SK-N-SH (cell line): ENCODE measurements around the gene CHST11. TPM values are rescaled to one million over a fixed set of nuclear protein-coding genes. Genes with fewer than 3 reads are reported as not detected.

Experiments
- CTCF ChIA-PET: fragments of 300-600, 350-600 bp; formaldehyde crosslinking; extraction: SDS; loops from one replicate; lab custom pipeline; 2021; lab: Yijun Ruan, JAX
- POLR2A ChIA-PET: fragments of 350-600 bp; sonication (Branson Sonifier 250); formaldehyde crosslinking; extraction: SDS; loops from one replicate; lab custom pipeline; 2020; ENCODE audit warnings: antibody characterized with exemption, inconsistent platforms; lab: Yijun Ruan, JAX
- DNase-seq: peaks from one replicate; pipeline ENCODE4 v3.0.0; 2012
- H2AFZ ChIP-seq: fragments of 200-600 bp; sonication (generic); 2 replicates; pipeline ENCODE4 v1.8.1; 2016; ENCODE audit warnings: antibody characterized with exemption, mild to moderate bottlenecking, low read depth
- H3F3A ChIP-seq: fragments of 200-600 bp; sonication (generic); replicated peaks from 2 replicates; pipeline ENCODE3; 2016; ENCODE audit warnings: antibody characterized with exemption, mild to moderate bottlenecking; ENCODE audit not compliant: insufficient read depth
- H3K27ac ChIP-seq, 2 experiments: fragments of 200-500 bp in 1 of 2; fragments of 200-600 bp in 1 of 2; sonication (Bioruptor generic) in 1 of 2; sonication (generic), shearing (Covaris generic) in 1 of 2; 2 replicates each; pipeline versions ENCODE4 v1.5.1 to v1.6.1; 2014 to 2016; ENCODE audit warnings: low read depth in 2 of 2, inconsistent platforms in 1 of 2, low read length in 1 of 2, mild to moderate bottlenecking in 1 of 2, mixed read lengths in 1 of 2
- H3K27me3 ChIP-seq: fragments of 200-600 bp; sonication (generic), shearing (Covaris generic); 2 replicates; pipeline ENCODE4 v1.6.1; 2016; ENCODE audit warnings: mixed run types; ENCODE audit not compliant: insufficient read depth
- H3K36me3 ChIP-seq, 2 experiments: fragments of 200-500 bp in 1 of 2; fragments of 200-600 bp in 1 of 2; sonication (Bioruptor generic) in 1 of 2; sonication (generic) in 1 of 2; replicated peaks in 1 of 2; 2 replicates each; pipeline versions ENCODE3 to v1.5.1; 2014 to 2016; ENCODE audit warnings: low read length in 1 of 2, mild to moderate bottlenecking in 1 of 2; ENCODE audit not compliant: insufficient read depth in 2 of 2, control insufficient read depth in 1 of 2
- H3K4me1 ChIP-seq, 2 experiments: fragments of 200-500 bp in 1 of 2; fragments of 200-600 bp in 1 of 2; sonication (Bioruptor generic) in 1 of 2; sonication (generic), shearing (Covaris generic) in 1 of 2; 2 replicates each; pipeline versions ENCODE4 v1.5.1 to v1.6.1; 2014 to 2016; ENCODE audit warnings: low read depth in 1 of 2, low read length in 1 of 2, mixed run types in 1 of 2; ENCODE audit not compliant: insufficient read depth in 2 of 2, control insufficient read depth in 1 of 2
- H3K4me2 ChIP-seq: fragments of 200-600 bp; sonication (generic), shearing (Covaris generic); 2 replicates; pipeline ENCODE4 v1.6.1; 2017; ENCODE audit warnings: mixed run types
- H3K4me3 ChIP-seq, 2 experiments: fragments of 200-500 bp in 1 of 2; fragments of 200-600 bp in 1 of 2; sonication (Bioruptor generic) in 1 of 2; sonication (generic), shearing (Covaris generic) in 1 of 2; 2 replicates each; pipeline versions ENCODE4 v1.5.1 to v1.8.1; 2014 to 2016; ENCODE audit warnings: low read depth in 2 of 2, inconsistent platforms in 1 of 2, low read length in 1 of 2, mild to moderate bottlenecking in 1 of 2, mixed read lengths in 1 of 2, moderate library complexity in 1 of 2
- H3K79me2 ChIP-seq: fragments of 200-600 bp; sonication (generic); 2 replicates; pipeline ENCODE4 v1.8.1; 2017; ENCODE audit warnings: mild to moderate bottlenecking; ENCODE audit not compliant: insufficient read depth
- H3K9ac ChIP-seq: fragments of 200-600 bp; sonication (generic); 2 replicates; pipeline ENCODE4 v1.6.1; 2017; ENCODE audit warnings: mixed run types
- H3K9me2 ChIP-seq: fragments of 200-600 bp; sonication (generic); 2 replicates; pipeline ENCODE4 v1.6.1; 2017; ENCODE audit warnings: mixed run types
- H3K9me3 ChIP-seq: fragments of 200-600 bp; sonication (generic); 2 replicates; pipeline ENCODE4 v1.6.1; 2017; ENCODE audit warnings: mixed run types, mild to moderate bottlenecking, moderate library complexity
- H4K20me1 ChIP-seq: fragments of 200-600 bp; sonication (generic); 2 replicates; pipeline ENCODE4 v1.6.1; 2017; ENCODE audit warnings: mild to moderate bottlenecking, mixed run types; ENCODE audit not compliant: insufficient read depth
- EZH2phosphoT487 ChIP-seq: fragments of 200-600 bp; sonication (generic); IDR thresholded peaks from 2 replicates; pipeline ENCODE4 v1.6.1; 2017; ENCODE audit warnings: low read depth, mixed run types, mild to moderate bottlenecking, antibody characterized with exemption, moderate library complexity, borderline replicate concordance
- FOSL2 ChIP-seq: IDR thresholded peaks from 2 replicates; pipeline ENCODE4 v1.4.0; 2012; ENCODE audit warnings: low read depth, mild to moderate bottlenecking, moderate library complexity, borderline replicate concordance
- FOXJ3 ChIP-seq: sonication (generic); formaldehyde crosslinking; IDR thresholded peaks from 2 replicates; pipeline ENCODE4 v1.5.1; 2020; ENCODE audit warnings: mild to moderate bottlenecking, missing genetic modification reagents
- GABPA ChIP-seq: IDR thresholded peaks from 2 replicates; pipeline ENCODE4 v1.4.0; 2012; ENCODE audit warnings: low read depth, mild to moderate bottlenecking
- MXI1 ChIP-seq: IDR thresholded peaks from 2 replicates; pipeline ENCODE4 v1.6.1; 2012; ENCODE audit warnings: mild to moderate bottlenecking, low read depth, low read length, improper control_type of control experiment
- NFIC ChIP-seq: IDR thresholded peaks from 2 replicates; pipeline ENCODE4 v1.4.0; 2012; ENCODE audit warnings: borderline replicate concordance
- NRF1 ChIP-seq: IDR thresholded peaks from 2 replicates; pipeline ENCODE4 v1.6.1; 2012; ENCODE audit warnings: low read depth, mild to moderate bottlenecking, low read length
- POLR2AphosphoS5 ChIP-seq: IDR thresholded peaks from 2 replicates; pipeline ENCODE4 v1.6.1; 2012; ENCODE audit warnings: low read depth, low read length
- RAD21 ChIP-seq: IDR thresholded peaks from 2 replicates; pipeline ENCODE4 v1.6.1; 2012; ENCODE audit warnings: mild to moderate bottlenecking, low read length
- RFX5 ChIP-seq: IDR thresholded peaks from 2 replicates; pipeline ENCODE4 v1.6.1; 2012; ENCODE audit warnings: mild to moderate bottlenecking, improper control_type of control experiment, low read length
- RXRA ChIP-seq: IDR thresholded peaks from 2 replicates; pipeline ENCODE4 v1.4.0; 2012; ENCODE audit warnings: low read depth, mild to moderate bottlenecking, borderline replicate concordance
- SIN3A ChIP-seq: IDR thresholded peaks from 2 replicates; pipeline ENCODE4 v1.6.1; 2012; ENCODE audit warnings: low read depth, mild to moderate bottlenecking, low read length, moderate library complexity, borderline replicate concordance
- SMC3 ChIP-seq: IDR thresholded peaks from 2 replicates; pipeline ENCODE4 v1.6.1; 2012; ENCODE audit warnings: low read depth, low read length, improper control_type of control experiment
- TAF1 ChIP-seq: IDR thresholded peaks from 2 replicates; pipeline ENCODE4 v1.6.1; 2012; ENCODE audit warnings: low read depth, mild to moderate bottlenecking, low read length, moderate library complexity, borderline replicate concordance
- TCF12 ChIP-seq: IDR thresholded peaks from 2 replicates; pipeline ENCODE4 v1.4.0; 2012
- TEAD4 ChIP-seq: IDR thresholded peaks from 2 replicates; pipeline ENCODE4 v1.4.0; 2012; ENCODE audit warnings: mild to moderate bottlenecking, borderline replicate concordance; ENCODE audit not compliant: insufficient read depth
- WGBS: methylation state at CpG from one replicate; pipeline ENCODE4 v1.1.6; 2017; ENCODE audit warnings: low lambda C conversion rate; 5-methylcytosine and 5-hydroxymethylcytosine counted together
- polyA plus RNA-seq, 3 experiments: library from polyadenylated mRNA; depleted of rRNA; stranded (reverse); fragments of >200 nt; gene quantifications; 2 replicates each; pipeline ENCODE4 v1.2.3, GENCODE V29; 2012
- TF ChIP-seq, protein P1 (sequence below): IDR thresholded peaks from 2 replicates; pipeline ENCODE4 v1.4.0; 2012; ENCODE audit warnings: low read depth
- TF ChIP-seq, protein P2 (sequence below): IDR thresholded peaks from 2 replicates; pipeline ENCODE4 v1.4.0; 2012; ENCODE audit warnings: low read depth, borderline replicate concordance

The CHST11 gene
- polyA plus RNA-seq, 1 of the 3 experiments (the other 2 are of a cell fraction): 18.6 TPM

DNA sequence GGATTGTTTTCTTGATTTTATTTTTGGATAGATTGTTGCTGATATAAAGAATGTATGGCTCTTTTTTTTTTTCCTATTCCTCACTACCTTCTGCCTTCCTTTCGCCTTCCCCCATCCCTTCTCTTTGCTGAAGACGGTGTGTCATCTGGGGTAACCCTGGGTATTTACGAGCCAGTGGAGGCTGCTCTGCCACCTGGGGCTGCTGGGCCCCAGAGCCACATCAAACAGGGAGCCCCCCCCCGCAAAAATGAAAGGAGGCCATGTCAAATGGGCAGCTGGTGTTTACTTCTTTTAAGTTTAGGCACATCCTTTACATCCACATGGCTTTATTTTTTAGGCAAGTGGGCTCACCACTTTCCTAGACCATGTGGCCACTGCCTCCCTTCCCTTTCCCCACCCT, 25.4 kb downstream of the CHST11 start:
- H3K27me3 ChIP-seq: no peaks in the 10 kb centered on the region
- no peak for DNase-seq
- WGBS: 76% methylated on average over 3 of the region's 4 CpGs
- no peak for TF ChIP-seq RXRA
- H3K79me2 ChIP-seq: no peaks in the 10 kb centered on the region
- no peak overlapping the region for H2AFZ ChIP-seq
- H3K9me3 ChIP-seq: no peaks in the 10 kb centered on the region
- H3F3A ChIP-seq: no peaks in the 10 kb centered on the region
- no peak overlapping the region for H3K27ac ChIP-seq
- ChIA-PET POLR2A (no interaction called here), CTCF (interaction anchor here (0.6 kb wide), 1 partner anchor 167 kb away, joined by 3 read pairs; no protein-coding TSS in a partner anchor)
- H3K4me2 ChIP-seq: no peak overlapping the region
- no peak overlapping the region for H3K4me3 ChIP-seq
- H3K9me2 ChIP-seq: no peaks in the 10 kb centered on the region
- no peaks in the 10 kb centered on the region for H3K36me3 ChIP-seq
- H4K20me1 ChIP-seq: no peaks in the 10 kb centered on the region
- H3K4me1 ChIP-seq: no peaks in the 10 kb centered on the region
- no peak overlapping the region for H3K9ac ChIP-seq

DNA sequence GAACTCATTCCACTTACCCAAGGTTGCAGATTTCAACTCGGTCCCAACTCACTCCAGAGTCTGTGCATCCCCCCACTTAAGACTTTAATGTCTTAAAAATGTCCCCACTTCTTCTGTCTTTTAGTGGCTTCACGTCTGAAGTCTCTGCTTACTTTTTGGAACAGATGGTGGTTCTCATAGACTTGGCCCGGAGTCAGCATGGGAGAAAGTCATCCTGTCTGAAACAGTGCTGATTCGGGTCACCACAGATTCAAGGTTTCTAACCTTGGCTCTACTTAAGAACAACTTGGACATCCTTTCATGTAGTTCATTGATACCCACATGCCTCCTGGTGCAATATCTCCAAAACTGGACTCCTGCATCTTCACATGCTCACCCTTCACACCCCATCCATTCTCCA, 26.0 kb downstream of the CHST11 start:
- WGBS: 93% methylated on average over 4 of the region's 4 CpGs
- Histone ChIP-seq H3K4me1 (no peaks in the 10 kb centered on the region), H3K27me3 (no peaks in the 10 kb centered on the region), H3F3A (no peaks in the 10 kb centered on the region), H3K9me2 (no peaks in the 10 kb centered on the region), H3K4me3 (no peak overlapping the region), H2AFZ (no peak overlapping the region), H3K9me3 (no peaks in the 10 kb centered on the region), H4K20me1 (no peaks in the 10 kb centered on the region), H3K79me2 (no peaks in the 10 kb centered on the region), H3K9ac (no peak overlapping the region), H3K36me3 (no peaks in the 10 kb centered on the region), H3K4me2 (no peak overlapping the region), H3K27ac (no peak overlapping the region)
- CTCF ChIA-PET: interaction anchor here (0.6 kb wide), 2 partner anchors 102 to 166 kb away, joined by 3 read pairs; no protein-coding TSS in a partner anchor
- TF ChIP-seq SMC3 (no peak), NFIC (no peak), RAD21 (no peak), FOXJ3 (CRISPR knock-in tag) (no peak), MXI1 (no peak), TCF12 (no peak), RXRA (no peak), TAF1 (no peak), EZH2phosphoT487 (no peak), GABPA (no peak), POLR2AphosphoS5 (no peak), NRF1 (no peak)
- TF ChIP-seq, protein P1, sequence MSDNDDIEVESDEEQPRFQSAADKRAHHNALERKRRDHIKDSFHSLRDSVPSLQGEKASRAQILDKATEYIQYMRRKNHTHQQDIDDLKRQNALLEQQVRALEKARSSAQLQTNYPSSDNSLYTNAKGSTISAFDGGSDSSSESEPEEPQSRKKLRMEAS: no peak
- DNase-seq: no peak
- POLR2A ChIA-PET: no interaction called here

DNA sequence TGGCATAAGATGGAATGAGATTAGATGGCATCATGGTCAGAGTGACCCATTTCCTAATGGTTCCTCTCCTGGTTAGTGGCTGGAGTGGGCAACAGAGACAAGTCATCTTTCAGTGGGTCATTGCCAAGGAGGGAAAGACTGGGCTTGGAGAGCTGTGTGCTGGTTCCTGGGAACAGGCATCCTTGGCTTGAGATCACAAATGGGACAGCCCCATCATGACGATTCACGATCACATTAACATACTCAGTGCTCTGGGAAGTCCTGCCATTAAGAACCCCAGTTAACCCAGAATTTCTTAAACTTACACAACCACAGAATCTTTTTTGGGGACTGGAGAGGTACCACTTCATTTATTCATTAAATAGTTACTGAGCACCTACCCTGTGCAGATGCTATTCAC, 27.3 kb downstream of the CHST11 start:
- H3K27ac ChIP-seq: no peak overlapping the region
- no peak for DNase-seq
- no peak overlapping the region for H2AFZ ChIP-seq
- 100% methylated on average over 2 of the region's 2 CpGs for WGBS
- H3K4me3 ChIP-seq: no peak overlapping the region
- no peaks in the 10 kb centered on the region for H4K20me1 ChIP-seq
- H3K27me3 ChIP-seq: no peaks in the 10 kb centered on the region
- H3K4me1 ChIP-seq: no peaks in the 10 kb centered on the region
- no peaks in the 10 kb centered on the region for H3K79me2 ChIP-seq
- no peak overlapping the region for H3K9ac ChIP-seq
- H3K9me2 ChIP-seq: no peaks in the 10 kb centered on the region
- ChIA-PET POLR2A (interaction anchor here (1.0 kb wide), 1 partner anchor 176 kb away, joined by 3 read pairs; no protein-coding TSS in a partner anchor), CTCF (no interaction called here)
- no peaks in the 10 kb centered on the region for H3K36me3 ChIP-seq
- TF ChIP-seq EZH2phosphoT487: no peak
- no peak for TF ChIP-seq GABPA
- no peak for TF ChIP-seq TEAD4
- TF ChIP-seq, protein P1: no peak
- TF ChIP-seq, protein P2, sequence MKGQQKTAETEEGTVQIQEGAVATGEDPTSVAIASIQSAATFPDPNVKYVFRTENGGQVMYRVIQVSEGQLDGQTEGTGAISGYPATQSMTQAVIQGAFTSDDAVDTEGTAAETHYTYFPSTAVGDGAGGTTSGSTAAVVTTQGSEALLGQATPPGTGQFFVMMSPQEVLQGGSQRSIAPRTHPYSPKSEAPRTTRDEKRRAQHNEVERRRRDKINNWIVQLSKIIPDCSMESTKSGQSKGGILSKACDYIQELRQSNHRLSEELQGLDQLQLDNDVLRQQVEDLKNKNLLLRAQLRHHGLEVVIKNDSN: no peak
- no peak for TF ChIP-seq RXRA
- no peak for TF ChIP-seq POLR2AphosphoS5
- TF ChIP-seq SIN3A: no peak
- TF ChIP-seq FOSL2: no peak
- no peak for TF ChIP-seq RFX5
- no peak overlapping the region for H3K4me2 ChIP-seq
- no peaks in the 10 kb centered on the region for H3F3A ChIP-seq
- no peaks in the 10 kb centered on the region for H3K9me3 ChIP-seq
